Stimulated activated CD4-positive, alpha-beta T cell treated with anti-CD3 and anti-CD28 coated beads, Interleukin-1b, Interleukin-23, amount 100 ng/mL, for 48 hours (primary cell): ENCODE results near the gene NAALAD2.
A peak's percentile ranks its signal among the peaks of the same experiment; 100 is the strongest.
"Not testable (repeated sequence)": the region's sequence is repeated elsewhere in the genome, so short reads cannot be mapped to it uniquely, and the experiment has no call there.

ENCODE experiments used
- DNase-seq: peaks from one replicate; pipeline ENCODE4 v3.0.0-alpha.2; 2020

The NAALAD2 gene

DNA sequence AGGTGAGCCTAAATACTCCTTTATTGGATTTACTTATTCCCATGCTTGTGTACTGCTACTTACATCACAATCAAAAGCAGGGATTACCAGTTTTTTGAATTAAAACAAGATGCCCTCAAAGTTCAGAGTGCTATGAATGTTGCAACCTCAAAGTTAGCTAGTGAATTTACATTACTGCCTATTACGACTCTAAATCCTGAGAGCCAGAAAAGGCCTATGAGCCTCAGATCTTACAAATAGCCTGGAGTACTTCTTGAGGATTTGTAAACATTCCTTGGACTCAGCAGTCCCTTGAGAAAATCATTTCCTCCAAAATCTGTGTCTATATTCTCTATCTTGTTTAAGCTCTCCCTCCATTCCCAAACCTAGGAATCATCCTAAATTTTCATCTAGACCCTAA, 62.9 kb downstream of the NAALAD2 start:
- no peak for DNase-seq

DNA sequence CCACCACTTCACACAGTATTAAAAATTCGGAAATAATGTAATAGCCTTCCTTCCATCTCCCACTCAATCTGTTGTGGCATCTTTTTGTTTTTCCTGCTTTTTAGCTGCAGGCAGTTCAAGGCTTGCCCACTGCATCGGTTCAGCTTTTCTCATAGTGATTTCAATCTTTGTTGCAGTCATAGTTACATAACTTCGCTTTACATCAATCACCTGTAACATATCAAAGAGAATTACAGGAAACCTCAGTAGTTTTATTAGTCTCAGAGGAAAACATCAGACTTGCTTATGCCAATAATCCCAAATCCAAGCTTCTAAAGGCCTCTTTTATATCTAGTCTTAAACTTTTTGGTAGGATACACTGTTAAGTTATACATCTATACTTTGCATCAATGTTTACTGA, 67.9 kb downstream of the NAALAD2 start:
- no peak for DNase-seq

DNA sequence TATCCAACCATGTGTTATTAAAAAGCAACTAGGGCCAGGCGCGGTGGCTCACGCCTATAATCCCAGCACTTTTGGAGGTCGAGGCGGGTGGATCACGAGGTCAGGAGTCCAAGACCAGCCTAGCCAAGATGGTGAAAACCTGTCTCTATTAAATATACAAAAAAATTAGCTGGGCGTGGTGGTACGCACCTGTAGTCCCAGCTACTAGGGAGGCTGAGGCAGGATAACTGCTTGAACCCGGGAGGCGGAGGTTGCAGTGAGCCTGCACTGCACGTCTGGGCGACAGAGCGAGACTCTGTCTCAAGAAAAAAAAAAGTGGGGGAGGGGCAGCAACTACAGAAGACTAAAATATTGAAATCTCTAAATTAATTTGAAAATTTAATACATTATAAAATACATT, 69.9 kb downstream of the NAALAD2 start:
- no peak for DNase-seq

- no peak for DNase-seq
Measured at GRCh38 chr11:90204832-90205646, 70.6 kb downstream of the NAALAD2 start.

DNA sequence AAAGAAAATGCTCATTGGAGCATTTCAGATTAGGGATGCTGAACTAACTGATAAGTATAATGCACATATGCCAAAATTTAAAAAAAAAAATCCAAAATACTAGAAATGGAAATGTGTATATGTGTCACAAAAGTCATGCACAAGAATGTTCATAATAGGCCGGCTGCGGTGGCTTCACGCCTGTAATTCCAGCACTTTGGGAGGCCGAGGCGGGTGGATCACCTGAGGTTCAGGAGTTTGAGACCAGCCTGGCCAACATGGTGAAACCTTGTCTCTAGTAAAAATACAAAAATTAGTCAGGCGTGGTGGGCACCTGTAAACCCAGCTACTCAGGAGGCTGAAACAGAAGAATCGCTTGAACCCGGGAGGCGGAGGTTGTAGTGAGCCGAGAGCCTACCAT, 73.5 kb downstream of the NAALAD2 start:
- not testable (repeated sequence) for DNase-seq

DNA sequence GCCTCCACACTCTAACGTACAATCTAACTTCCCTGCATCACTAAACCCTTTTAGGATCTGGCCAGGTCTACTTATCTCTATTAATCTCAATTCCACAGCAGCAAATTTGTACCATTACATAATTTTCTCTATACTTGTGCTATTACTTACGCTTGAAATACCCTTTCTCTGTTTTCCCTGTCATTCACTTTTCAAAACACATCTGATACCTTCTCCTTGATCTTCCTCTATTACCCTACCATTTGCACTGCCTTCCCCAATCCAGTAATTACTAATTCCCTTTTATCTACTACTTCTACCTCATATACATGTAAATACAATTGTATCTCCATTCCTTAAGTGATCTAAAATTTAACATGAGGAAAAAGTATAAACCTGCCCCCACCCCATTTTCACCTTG, 74.4 kb downstream of the NAALAD2 start:
- DNase-seq, result no peak

- no peak for DNase-seq
Measured at GRCh38 chr11:90213322-90213721, 78.9 kb downstream of the NAALAD2 start.

DNA sequence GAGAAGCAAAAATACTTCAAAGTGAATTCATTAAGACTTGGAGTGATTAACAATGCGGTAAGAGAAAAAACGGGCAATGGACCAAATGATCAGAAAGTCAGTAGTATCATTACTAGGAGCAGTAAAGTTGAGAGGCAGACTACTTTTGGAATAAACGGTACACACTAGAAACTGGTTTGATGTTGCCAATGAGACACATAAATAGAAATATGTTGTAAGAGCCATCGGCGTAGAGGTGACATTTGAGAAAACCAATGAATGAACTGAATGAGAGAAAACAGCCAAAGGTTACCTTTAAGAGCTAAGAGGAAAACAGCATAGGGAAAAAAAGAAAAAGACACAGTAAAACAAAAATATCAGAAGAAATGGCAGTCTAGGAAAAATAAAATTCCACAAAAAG, 82.1 kb downstream of the NAALAD2 start:
- no peak for DNase-seq

DNA sequence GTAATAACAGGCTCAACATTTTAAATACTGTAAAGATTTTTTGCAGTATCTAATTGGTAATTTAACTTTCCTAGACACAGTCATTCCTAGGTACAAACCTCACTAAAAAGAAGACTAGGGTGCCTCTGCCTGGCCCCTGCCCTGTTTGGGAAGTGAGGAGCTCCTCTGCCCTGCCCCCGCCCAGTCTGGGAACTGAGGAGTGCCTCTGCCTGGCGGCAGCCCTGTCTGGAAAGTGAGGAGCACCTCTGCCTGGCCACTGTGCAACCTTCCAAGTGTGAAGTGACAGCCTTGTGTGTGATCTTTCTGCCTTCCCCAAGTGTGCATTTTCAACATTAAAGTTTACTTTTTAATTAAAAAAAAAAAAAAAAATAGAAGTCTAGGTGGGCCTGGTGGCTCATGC, 84.1 kb downstream of the NAALAD2 start:
- DNase-seq, result no peak

GRCh38 chr11:90219438-90219837, 85.0 kb downstream of the NAALAD2 start:
- DNase-seq, result no peak

DNA sequence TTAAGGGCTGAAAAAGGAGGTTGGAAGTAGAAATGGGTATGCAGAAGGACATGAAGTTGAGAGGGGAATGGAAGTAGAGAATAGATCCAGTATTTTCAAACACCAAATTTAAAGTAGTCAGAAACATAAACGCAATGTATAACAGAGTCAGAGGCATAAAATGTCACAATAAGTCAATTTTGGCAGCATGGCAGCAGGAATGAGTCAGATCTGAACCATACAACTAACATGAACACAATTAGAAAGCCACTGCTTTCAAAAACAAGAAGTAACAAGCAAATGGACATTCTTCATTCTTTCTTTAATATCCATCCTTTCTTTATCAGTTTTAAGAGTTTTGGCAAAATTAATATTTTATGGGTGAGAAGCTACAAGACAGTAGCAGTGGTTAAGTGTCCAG, 85.9 kb downstream of the NAALAD2 start:
- DNase-seq, result no peak

- DNase-seq, result no peak
Measured at GRCh38 chr11:90221803-90222458, 87.5 kb downstream of the NAALAD2 start.

DNA sequence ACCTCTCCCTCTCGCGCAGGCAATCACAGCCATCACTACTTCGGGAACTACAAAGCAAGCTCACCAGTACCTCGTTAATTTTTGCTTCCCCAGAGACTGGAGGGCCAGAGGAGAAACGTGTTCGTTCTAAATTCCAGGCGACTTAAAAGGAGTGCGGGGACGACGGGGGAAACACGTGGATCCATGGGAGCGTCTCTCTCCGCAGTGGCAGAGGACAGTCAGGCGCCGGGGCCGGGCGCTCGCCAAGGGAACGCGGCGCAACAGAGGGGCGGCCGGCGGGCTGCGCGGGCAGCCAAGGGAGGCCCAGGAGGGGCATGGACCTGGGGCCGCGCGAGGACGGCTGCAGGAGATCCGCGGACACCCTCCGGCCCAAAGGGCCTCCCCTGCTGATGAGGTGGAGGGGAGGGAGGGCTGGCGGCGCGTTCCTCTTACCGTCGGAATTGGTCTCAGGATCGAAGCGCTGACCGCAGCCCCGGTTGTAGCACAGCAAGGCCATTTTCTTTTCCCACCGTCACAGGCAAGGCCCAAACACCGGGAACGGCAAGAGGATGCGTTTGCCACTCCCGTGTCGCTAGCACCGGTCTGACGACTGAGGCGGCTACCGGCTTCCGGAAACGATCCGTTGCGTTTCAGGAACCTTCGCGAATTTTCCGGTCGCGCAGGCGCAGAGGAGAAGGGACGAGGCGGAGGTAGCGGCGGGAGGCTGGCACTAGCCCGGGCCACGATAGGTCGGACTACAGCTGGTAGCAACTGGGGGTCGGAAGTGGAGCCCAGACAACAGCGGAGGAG, 88.2 kb downstream of the NAALAD2 start, which contains the start of gene CHORDC1:
CHORDC1 (minus strand) TSS at position 591 of the 789 bp plus-strand sequence; CDS start at position 496, 95 bp downstream.
- peak; percentile 94 for DNase-seq

- no peak for DNase-seq
Measured at GRCh38 chr11:90223248-90223585, 88.8 kb downstream of the NAALAD2 start.

- DNase-seq, result no peak
Measured at GRCh38 chr11:90228056-90228455, 93.6 kb downstream of the NAALAD2 start.

GRCh38 chr11:90229791-90230190, 95.3 kb downstream of the NAALAD2 start:
- DNase-seq, result no peak

DNA sequence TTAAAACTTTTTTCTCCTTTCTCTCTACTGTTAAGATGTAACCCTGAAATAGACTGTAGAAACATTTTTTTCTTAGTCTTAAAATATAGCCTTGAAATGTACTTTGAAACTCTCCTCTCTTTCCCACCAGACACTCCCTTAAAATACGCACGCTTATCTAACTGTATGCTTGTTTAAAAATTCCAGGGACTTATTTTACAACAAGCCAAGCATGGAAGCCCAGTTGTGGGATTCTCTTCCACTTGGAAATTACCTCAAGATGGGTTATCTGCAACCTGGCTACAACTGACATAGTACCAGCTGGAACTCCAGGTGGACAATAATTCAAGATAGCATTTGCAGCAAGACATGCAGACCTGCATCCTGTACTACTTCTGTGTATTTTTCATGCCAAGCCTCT, 100.5 kb downstream of the NAALAD2 start:
- DNase-seq, result no peak

- DNase-seq, result no peak
Measured at GRCh38 chr11:90235526-90235925, 101.1 kb downstream of the NAALAD2 start.

- no peak for DNase-seq
Measured at GRCh38 chr11:90237004-90237403, 102.5 kb downstream of the NAALAD2 start.

- peak; percentile 52 for DNase-seq
Measured at GRCh38 chr11:90239967-90240636, 105.6 kb downstream of the NAALAD2 start.

- DNase-seq, result no peak
Measured at GRCh38 chr11:90241414-90241813, 107.0 kb downstream of the NAALAD2 start.
